HG02678 (cell line): ENCODE data around the gene SVEP1.

Experiments
- ATAC-seq: cut with Tn5 transposase; IDR thresholded peaks from one replicate; pipeline ENCODE4 v1.9.1; 2021; ENCODE audit warnings: mild to moderate bottlenecking, moderate library complexity; ENCODE audit not compliant: unreplicated experiment

The SVEP1 gene

DNA sequence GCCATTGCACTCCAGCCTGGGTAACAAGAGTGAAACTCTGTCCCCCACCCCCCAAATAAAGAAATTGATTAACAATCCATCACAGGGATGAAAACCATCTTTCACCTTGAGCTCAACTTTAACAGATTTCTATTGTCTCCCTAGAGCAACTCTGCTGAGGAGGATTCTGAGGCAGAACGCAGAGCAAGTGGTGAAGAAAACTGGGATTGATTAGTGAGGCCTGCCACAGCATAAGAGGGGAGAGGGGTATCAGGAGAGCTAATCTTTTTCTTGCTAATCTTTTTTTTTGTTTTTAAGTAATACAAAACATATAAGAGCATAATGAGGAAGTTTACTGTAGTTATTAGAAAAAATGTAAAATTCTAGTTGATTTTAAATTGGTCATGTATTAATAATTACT, 250.8 kb downstream of the SVEP1 start:
- no peak for ATAC-seq

DNA sequence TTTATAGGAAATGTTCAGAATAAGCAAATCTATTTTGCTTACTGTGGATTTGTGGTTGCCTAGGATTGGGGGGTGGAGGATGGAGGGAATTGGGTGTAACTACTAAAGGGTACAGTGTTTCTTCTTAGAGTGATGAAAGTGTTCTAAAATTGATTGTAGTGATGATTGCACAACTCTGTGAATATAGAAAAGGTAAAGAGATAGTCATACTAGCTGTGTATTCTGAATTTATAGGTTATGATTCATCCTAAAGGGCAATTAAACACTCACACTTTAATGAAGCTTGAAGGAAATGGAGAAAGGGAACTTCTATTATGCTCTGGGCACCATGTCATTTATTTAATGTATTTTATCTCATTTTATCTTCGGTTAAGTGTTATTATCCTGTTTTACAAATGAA, 251.8 kb downstream of the SVEP1 start:
- no peak for ATAC-seq

DNA sequence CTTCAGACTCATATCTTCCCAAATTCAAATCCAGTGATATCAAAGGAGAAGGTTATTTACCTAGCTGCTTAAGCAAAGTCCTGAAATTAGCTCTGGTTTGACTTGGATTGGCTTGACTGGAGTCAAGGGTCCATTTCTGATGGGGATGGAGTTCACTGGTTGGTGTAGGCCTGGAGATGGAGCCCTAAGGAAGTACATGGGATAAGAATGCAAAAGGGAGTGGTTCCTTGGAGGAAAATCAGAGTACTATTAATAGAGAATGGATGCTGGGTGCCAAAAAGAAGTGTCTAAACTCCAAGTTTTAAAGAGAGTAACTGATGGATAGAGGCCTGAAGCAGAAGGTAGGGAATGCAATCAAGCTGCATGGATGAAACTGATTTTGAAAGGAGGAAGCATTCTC, 255.7 kb downstream of the SVEP1 start:
- ATAC-seq: no peak

DNA sequence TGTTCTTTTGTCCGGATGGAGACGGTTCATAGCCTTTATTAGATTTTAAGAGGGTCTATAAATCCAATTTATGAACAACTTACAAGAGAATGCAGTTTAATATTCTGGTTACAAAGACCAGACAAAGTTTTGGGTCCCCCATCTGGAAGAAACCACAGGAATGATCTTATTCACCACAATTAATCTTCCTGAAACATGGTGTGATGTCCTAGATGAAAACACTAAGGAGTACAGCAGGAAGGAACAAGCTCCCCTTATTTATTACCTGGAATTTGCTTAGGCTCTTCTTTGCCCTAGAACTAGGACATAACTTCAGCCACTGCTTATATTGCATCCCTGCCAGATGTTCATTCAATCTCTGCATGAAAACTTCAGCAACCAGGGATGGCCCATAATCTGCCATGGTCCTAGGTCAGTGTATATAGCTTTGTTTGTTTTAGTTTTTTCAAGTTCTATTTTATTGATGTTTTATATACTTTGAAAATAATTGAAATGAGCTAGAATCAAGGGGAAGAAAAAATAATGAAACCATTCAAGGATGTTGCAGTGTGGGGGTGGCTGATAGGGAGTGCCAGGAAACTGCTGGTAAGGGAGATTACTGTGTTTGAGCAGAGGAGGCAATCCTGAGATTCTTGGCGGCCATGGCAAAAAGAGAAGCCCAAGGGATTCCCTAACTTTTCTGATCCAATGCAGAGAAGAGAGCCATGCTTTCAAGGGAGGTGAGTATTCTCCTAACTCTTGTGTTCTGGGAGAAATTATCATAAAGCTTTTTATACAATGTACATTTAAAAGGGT, 258.7 kb downstream of the SVEP1 start:
- no peak for ATAC-seq

DNA sequence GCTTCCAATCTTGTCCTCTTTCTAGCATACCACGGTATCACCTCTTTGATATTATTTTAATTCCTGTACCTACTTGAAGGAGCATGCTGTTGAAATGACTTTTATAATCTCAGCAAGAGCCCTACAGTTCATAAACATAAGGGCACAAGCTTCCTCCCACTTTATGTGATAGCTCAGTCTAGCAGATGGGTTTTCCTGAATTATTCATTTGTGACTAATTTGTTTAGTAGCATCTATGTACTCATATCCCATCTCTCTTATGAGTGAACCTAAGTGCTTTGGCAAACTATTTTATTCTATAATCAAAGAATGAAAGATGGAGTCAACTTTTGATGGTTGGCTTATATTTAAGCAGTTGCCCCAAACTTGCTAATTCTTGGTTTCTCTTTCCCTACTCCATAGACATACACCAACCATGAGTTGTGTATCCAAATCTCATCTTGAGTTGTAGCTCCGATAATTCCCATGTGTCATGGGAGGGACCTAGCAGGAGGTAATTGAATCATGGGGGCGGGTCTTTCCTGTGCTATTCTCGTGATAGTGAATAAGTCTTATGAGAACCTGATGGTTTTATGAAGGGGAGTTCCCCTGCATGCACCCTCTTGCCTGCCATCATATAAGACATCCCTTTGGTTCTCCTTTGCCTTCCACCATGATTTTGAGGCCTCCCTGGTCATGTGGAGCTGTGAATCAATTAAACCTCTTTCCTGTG, 259.6 kb downstream of the SVEP1 start:
- ATAC-seq: no peak

DNA sequence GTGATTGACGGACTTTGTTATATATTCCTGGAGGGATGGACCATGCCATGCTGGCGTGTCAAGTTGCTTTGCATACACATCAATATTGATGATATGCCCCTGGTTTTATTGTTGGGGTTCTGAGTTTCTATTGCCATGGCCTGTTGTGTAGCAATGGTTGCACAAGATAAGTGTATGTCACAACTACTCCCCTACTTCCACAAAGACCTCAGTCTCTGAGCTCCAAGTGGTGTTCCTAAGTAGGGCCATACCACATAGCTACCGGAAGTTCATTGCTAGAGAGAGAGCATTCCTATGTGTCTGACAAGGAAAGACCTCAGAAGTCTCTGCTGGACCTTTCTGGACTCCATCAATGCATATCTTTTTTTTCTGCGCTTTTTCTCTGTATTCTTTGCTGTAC, 261.6 kb downstream of the SVEP1 start:
- ATAC-seq: no peak

DNA sequence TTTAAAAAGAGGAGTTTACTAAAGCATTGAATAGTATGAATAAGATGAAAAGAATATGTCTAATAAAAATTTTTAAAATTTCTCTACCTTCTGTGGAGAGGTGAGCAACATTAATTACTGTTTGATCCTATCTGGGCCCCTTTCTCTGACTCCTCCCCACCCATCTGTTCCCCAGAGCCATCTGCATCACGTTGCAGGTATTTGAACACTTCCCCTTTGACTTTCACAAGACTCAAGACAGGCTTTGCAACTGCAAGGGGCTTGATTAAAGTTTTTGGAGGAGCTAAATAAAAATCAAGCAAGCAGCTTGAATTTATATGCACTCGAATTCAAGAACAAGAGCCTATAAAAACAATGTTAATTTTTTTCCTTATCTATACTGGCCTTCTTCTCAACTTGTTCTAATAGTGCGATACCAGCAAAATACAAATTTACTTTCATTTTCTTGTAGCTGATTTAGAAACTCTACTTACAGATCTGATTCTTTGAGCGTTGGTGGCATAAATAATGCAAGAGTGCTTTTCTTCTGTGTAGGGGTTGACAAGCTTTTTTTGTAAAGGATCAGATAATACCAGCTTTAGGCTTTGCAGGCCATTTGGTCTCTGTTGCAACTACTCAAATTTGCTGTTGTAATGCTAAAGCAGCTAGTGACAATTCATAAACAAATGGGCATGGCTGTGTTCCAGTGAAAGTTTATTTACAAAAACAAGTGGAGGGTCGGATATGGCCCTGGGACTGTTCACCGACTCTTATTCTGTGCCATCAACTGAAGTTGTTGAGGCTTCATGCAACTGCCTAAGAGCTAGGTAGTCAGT, 263.1 kb downstream of the SVEP1 start:
- ATAC-seq: peak; percentile 97
